NOMO-1 treated with DMSO at 0.1 percent for 48 hours (cell line): ENCODE data around the gene ERAS.
"Not testable (repeated sequence)": the region's sequence is repeated elsewhere in the genome, so short reads cannot be mapped to it uniquely, and the experiment has no call there.

Experiments
- DNase-seq: peaks from one replicate; lab custom pipeline; 2025; ENCODE audit not compliant: unreplicated experiment; lab: John Stamatoyannopoulos, UW

The ERAS gene

DNA sequence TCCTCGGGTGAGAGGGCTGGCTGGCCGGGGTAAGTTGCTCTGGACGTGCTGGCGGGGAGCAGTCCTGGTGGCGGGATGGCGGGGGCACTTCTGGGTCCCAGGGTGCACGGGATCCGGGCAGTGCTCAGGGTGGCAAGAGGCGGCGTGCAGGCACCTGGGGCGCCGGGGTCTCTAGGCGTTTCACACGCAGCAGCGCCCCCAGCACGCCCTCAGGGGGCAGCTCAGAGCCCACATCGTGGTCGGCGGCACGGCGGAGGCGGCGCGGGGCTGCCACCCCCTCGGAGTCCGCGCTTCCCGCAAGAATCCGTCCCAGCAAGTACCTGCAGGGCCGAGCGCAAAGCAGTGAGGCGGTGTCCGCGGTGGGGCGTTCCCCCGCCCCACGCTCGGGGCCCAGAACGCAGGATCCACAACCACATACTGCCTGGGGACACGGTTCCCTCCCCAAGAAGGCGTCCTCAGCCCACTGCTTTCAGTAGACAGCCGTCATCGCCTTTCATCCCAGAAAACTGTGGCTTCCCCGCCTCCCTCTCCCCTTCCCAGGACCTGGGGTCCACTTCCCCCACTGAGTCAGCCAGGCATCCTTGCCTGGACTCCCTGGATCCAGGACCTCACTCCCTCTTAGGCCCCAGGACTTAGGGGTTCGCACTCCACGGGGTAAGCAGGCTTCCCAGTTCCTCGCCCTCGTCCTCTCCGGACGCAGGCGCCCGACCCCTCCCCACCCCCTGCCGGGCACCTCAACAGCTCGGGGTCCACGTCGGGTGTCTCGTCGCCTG, 5.0 kb downstream of the ERAS start:
- DNase-seq, result no peak

DNA sequence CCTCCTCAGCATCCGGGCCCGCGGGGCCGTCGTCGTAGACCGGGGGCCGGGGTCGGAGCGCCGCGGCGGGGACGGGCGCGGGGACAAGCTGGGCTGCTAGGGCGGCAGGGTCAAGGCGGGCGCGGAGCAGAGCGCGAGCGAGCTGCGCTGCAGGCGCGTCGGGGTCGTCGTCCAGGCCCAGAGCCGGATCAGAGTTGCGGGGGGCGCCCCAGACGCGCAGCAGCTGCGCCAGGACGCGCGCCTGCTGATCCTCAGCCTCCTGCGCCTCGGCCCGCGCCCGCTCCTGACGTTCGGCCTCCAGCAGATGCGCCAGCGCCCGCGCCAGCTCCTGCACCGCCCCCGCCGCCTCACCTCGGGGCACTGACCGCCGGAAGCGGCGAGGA, 5.6 kb downstream of the ERAS start:
- DNase-seq, result no peak

GRCh38 chrX:48833542-48834138, 7.3 kb downstream of the ERAS start:
- no peak for DNase-seq

GRCh38 chrX:48834383-48834709, 8.0 kb downstream of the ERAS start:
- no peak for DNase-seq

- DNase-seq, result no peak
Measured at GRCh38 chrX:48835524-48836329, 9.4 kb downstream of the ERAS start, which contains the start of gene PCSK1N. Gene PCSK1N (minus strand): TSS chrX:48835610. CDS start chrX:48835532, 78 bp downstream.

DNA sequence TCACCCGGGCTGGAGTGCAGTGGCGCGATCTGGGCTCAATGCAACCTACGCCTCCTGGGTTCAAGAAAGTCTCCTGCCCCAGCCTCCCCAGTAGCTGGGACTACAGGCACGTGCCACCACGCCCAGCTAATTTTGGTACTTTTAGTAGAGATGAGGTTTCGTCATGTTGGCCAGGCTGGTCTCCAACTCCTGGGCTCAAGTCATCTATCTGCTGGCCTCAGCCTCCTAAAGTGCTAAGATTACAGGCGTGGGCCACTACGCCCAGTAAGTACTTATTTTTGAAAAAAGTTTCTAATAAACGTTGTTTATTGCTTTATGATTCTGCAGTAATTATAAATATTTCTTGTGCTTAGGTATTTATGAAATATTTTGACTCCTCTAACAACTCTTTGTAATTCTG, 13.4 kb downstream of the ERAS start:
- no peak for DNase-seq

- no peak for DNase-seq
Measured at GRCh38 chrX:48848847-48849246, 22.5 kb downstream of the ERAS start.

DNA sequence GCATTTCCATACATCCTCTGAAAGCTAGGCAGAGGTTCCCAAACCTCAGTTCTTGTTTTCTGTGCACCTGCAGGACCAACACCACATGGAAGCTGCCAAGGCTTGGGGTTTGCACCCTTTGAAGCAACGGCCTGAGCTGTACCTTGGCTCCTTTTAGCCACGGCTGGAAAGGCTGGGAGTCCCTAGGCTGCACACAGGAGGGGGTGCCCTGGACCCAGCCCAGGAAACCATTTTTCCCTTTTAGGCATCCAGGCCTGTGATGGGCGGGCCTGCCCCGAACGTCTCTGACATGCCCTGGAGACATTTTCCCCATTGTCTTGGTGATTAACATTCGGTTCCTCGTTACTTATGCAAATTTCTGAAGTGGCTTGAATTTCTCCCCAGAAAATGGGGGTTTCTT, 26.5 kb downstream of the ERAS start:
- DNase-seq, result no peak

GRCh38 chrX:48853494-48853893, 27.2 kb downstream of the ERAS start:
- DNase-seq, result not testable (repeated sequence)

GRCh38 chrX:48854121-48854804, 27.9 kb downstream of the ERAS start:
- DNase-seq, result not testable (repeated sequence)

- no peak for DNase-seq
Measured at GRCh38 chrX:48854898-48855297, 28.6 kb downstream of the ERAS start.

GRCh38 chrX:48864210-48864609, 37.9 kb downstream of the ERAS start:
- DNase-seq, result no peak

DNA sequence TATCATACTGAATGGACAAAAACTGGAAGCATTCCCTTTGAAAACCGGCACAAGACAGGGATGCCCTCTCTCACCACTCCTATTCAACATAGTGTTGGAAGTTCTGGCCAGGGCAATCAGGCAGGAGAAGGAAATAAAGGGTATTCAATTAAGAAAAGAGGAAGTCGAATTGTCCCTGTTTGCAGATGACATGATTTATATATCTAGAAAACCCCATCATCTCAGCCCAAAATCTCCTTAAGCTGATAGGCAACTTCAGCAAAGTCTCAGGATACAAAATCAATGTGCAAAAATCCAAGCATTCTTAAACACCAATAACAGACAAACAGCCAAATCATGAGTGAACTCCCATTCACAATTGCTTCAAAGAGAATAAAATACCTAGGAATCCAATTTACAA, 45.7 kb downstream of the ERAS start:
- not testable (repeated sequence) for DNase-seq

- DNase-seq, result not testable (repeated sequence)
Measured at GRCh38 chrX:48876944-48877343, 50.6 kb downstream of the ERAS start.
